ENCODE results near the gene CNGB1. TPM values are rescaled to one million over a fixed set of nuclear protein-coding genes. Genes with fewer than 3 reads are reported as not detected.

Gene CNGB1
- total RNA-seq, 4 donors from 2014 or later = 0.14 to 1.9 (median 0.87) TPM

GRCh38 chr16:57865746-57866528 is 105.0 kb downstream of the CNGB1 start:
- H3K9me3 ChIP-seq = no peaks in the 10 kb centered on the region
- H3K27ac ChIP-seq = no peak overlapping the region
- H3K36me3 ChIP-seq = no peaks in the 10 kb centered on the region
- intact Hi-C loops (cut with DNase I; ENCODE audit: low total_unique reads) = loop anchor here (2.0 kb wide), 1 partner anchor 109 kb away; no protein-coding TSS in a partner anchor
- H3K4me3 ChIP-seq = no peak overlapping the region
- no peak for DNase-seq
- peaks cover 1% of the 10 kb centered on the region for H3K27me3 ChIP-seq
- TF ChIP-seq, protein P1, sequence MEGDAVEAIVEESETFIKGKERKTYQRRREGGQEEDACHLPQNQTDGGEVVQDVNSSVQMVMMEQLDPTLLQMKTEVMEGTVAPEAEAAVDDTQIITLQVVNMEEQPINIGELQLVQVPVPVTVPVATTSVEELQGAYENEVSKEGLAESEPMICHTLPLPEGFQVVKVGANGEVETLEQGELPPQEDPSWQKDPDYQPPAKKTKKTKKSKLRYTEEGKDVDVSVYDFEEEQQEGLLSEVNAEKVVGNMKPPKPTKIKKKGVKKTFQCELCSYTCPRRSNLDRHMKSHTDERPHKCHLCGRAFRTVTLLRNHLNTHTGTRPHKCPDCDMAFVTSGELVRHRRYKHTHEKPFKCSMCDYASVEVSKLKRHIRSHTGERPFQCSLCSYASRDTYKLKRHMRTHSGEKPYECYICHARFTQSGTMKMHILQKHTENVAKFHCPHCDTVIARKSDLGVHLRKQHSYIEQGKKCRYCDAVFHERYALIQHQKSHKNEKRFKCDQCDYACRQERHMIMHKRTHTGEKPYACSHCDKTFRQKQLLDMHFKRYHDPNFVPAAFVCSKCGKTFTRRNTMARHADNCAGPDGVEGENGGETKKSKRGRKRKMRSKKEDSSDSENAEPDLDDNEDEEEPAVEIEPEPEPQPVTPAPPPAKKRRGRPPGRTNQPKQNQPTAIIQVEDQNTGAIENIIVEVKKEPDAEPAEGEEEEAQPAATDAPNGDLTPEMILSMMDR (IDR thresholded peaks at IDR 0.05) = no peak
- TF ChIP-seq POLR2A (IDR thresholded peaks at IDR 0.05) = no peak
- no peak for TF ChIP-seq EP300 (IDR thresholded peaks at IDR 0.05; ENCODE audit: low read depth)
- no peak for TF ChIP-seq POLR2AphosphoS5 (IDR thresholded peaks at IDR 0.05)
- in situ Hi-C loops (cut with MboI; ENCODE audit: low pct_ligation_motif_present in 1 of 4, low pct_unique_long_range_greater_than_20kb in 1 of 4, low sequenced_read_pairs in 3 of 4) = no loop called here
- peaks cover 0 to 7% (median 2%) of the 10 kb centered on the region in 4 donors for H3K4me1 ChIP-seq
- WGBS, 2 donors (ENCODE audit: low coverage in 1 of 2) = 58% methylated on average over 8 to 9 of the region's 9 CpGs

- Histone ChIP-seq H3K4me1 (peaks cover 0 to 7% (median 2%) of the 10 kb centered on the region in 4 donors), H3K27ac (no peak overlapping the region), H3K27me3 (peaks cover 11% of the 10 kb centered on the region), H3K9me3 (no peaks in the 10 kb centered on the region), H3K36me3 (no peaks in the 10 kb centered on the region), H3K4me3 (no peak overlapping the region)
- 4 to 12% methylated on average over 4 to 5 of the region's 5 CpGs for WGBS, 2 donors (ENCODE audit: low coverage in 1 of 2)
- in situ Hi-C loops (cut with MboI; ENCODE audit: low pct_ligation_motif_present in 1 of 4, low pct_unique_long_range_greater_than_20kb in 1 of 4, low sequenced_read_pairs in 3 of 4) = no loop called here
- DNase-seq = peak; percentile 59
- intact Hi-C loops (cut with DNase I; ENCODE audit: low total_unique reads) = loop anchor here (2.0 kb wide), 1 partner anchor 107 kb away; no protein-coding TSS in a partner anchor
- TF ChIP-seq POLR2AphosphoS5 (IDR thresholded peaks at IDR 0.05) (no peak), POLR2A (IDR thresholded peaks at IDR 0.05) (no peak), EP300 (IDR thresholded peaks at IDR 0.05; ENCODE audit: low read depth) (no peak)
- TF ChIP-seq, protein P1 (IDR thresholded peaks at IDR 0.05) = peak; percentile 39 to 51 (median 49)
Observed at GRCh38 chr16:57863434-57864160, 107.3 kb downstream of the CNGB1 start.

GRCh38 chr16:57862698-57863433 is 108.1 kb downstream of the CNGB1 start:
- DNase-seq = peak; percentile 24
- Histone ChIP-seq H3K36me3 (no peaks in the 10 kb centered on the region), H3K27ac (no peak overlapping the region), H3K4me3 (no peak overlapping the region), H3K27me3 (peaks cover 17% of the 10 kb centered on the region), H3K4me1 (peaks cover 0 to 7% (median 2%) of the 10 kb centered on the region in 4 donors), H3K9me3 (no peaks in the 10 kb centered on the region)
- in situ Hi-C loops (cut with MboI; ENCODE audit: low pct_ligation_motif_present in 1 of 4, low pct_unique_long_range_greater_than_20kb in 1 of 4, low sequenced_read_pairs in 3 of 4) (no loop called here), intact Hi-C loops (cut with DNase I; ENCODE audit: low total_unique reads) (no loop called here)
- TF ChIP-seq POLR2AphosphoS5 (IDR thresholded peaks at IDR 0.05) (no peak), POLR2A (IDR thresholded peaks at IDR 0.05) (no peak), EP300 (IDR thresholded peaks at IDR 0.05; ENCODE audit: low read depth) (no peak)
- TF ChIP-seq, protein P1 (IDR thresholded peaks at IDR 0.05) = no peak
- 42 to 49% methylated on average over 4 to 9 of the region's 9 CpGs for WGBS, 2 donors (ENCODE audit: low coverage in 1 of 2)

DNA sequence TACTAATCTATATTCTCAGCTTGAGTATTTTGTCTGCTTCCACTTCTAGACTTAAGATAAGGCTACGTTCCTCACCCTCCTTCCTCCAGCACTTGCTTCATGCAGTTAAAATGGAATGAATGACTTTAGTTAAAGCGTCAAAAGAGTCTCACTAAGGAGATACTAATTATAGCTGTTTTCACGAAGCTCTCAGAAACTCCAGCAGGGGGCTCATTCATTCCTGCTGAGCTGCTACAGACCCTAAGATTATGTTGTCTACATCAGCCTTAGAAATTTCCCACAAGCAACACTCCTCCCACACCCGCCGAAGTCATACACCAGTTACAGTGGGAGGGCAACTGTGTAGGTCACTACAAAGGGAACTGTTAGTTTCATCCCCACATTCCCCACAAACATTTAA is 111.6 kb downstream of the CNGB1 start:
- no peak for DNase-seq
- no peaks in the 10 kb centered on the region for H3K9me3 ChIP-seq
- WGBS, 2 donors (ENCODE audit: low coverage in 1 of 2) = 52 to 73% methylated on average over 2 to 5 of the region's 5 CpGs
- intact Hi-C loops (cut with DNase I; ENCODE audit: low total_unique reads) = no loop called here
- no peak overlapping the region for H3K4me3 ChIP-seq
- in situ Hi-C loops (cut with MboI; ENCODE audit: low pct_ligation_motif_present in 1 of 4, low pct_unique_long_range_greater_than_20kb in 1 of 4, low sequenced_read_pairs in 3 of 4) = no loop called here
- peaks cover 0 to 7% (median 2%) of the 10 kb centered on the region in 4 donors for H3K4me1 ChIP-seq
- H3K27ac ChIP-seq = no peak overlapping the region
- TF ChIP-seq EP300 (IDR thresholded peaks at IDR 0.05; ENCODE audit: low read depth) = no peak
- TF ChIP-seq POLR2AphosphoS5 (IDR thresholded peaks at IDR 0.05) = no peak
- TF ChIP-seq POLR2A (IDR thresholded peaks at IDR 0.05) = no peak
- TF ChIP-seq, protein P1 (IDR thresholded peaks at IDR 0.05) = no peak
- peaks cover 17% of the 10 kb centered on the region for H3K27me3 ChIP-seq
- H3K36me3 ChIP-seq = no peaks in the 10 kb centered on the region
